GM23338 (cell line): ENCODE measurements around the gene ELFN2. TPM values are rescaled to one million over a fixed set of nuclear protein-coding genes. Genes with fewer than 3 reads are reported as not detected.

Experiments
- ATAC-seq: fragments of 200-7000 bp; cut with Tn5 transposase; 3 replicates; pipeline ENCODE4 v1.9.1; 2020
- DNase-seq: peaks from one replicate; pipeline ENCODE4 v3.0.0-alpha.2; 2015; ENCODE audit warnings: low spot score
- H2AFZ ChIP-seq: fragments of 200-600 bp; sonication (generic); 2 replicates; pipeline ENCODE4 v1.8.0; 2016; ENCODE audit warnings: antibody characterized with exemption, mild to moderate bottlenecking, moderate library complexity
- H3F3A ChIP-seq: fragments of 200-600 bp; sonication (generic); replicated peaks from 2 replicates; pipeline ENCODE4 v1.8.0; 2017; ENCODE audit warnings: antibody characterized with exemption, mixed run types, low read depth
- H3K27ac ChIP-seq: fragments of 200-600 bp; sonication (generic); 2 replicates; pipeline ENCODE4 v1.6.1; 2016; ENCODE audit warnings: low read depth
- H3K27me3 ChIP-seq: fragments of 200-600 bp; sonication (generic); 2 replicates; pipeline ENCODE4 v1.8.0; 2016; ENCODE audit warnings: mild to moderate bottlenecking, mixed run types, moderate library complexity; ENCODE audit not compliant: insufficient read depth
- H3K36me3 ChIP-seq: fragments of 200-600 bp; sonication (generic); 2 replicates; pipeline ENCODE4 v1.8.0; 2016; ENCODE audit warnings: mild to moderate bottlenecking; ENCODE audit not compliant: insufficient read depth
- H3K4me1 ChIP-seq: fragments of 200-600 bp; sonication (generic); 2 replicates; pipeline ENCODE4 v1.8.0; 2016; ENCODE audit warnings: mild to moderate bottlenecking, moderate library complexity; ENCODE audit not compliant: insufficient read depth
- H3K4me2 ChIP-seq: fragments of 200-600 bp; sonication (generic); 2 replicates; pipeline ENCODE4 v1.7.1; 2017; ENCODE audit warnings: mixed run types
- H3K4me3 ChIP-seq: fragments of 200-600 bp; sonication (generic); 2 replicates; pipeline ENCODE4 v1.6.1; 2016; ENCODE audit warnings: mixed run types
- H3K79me2 ChIP-seq: fragments of 200-600 bp; sonication (generic); replicated peaks from 2 replicates; pipeline ENCODE4 v1.8.0; 2017; ENCODE audit warnings: mild to moderate bottlenecking; ENCODE audit not compliant: insufficient read depth
- H3K9me2 ChIP-seq: fragments of 200-600 bp; sonication (generic); 2 replicates; pipeline ENCODE4 v1.8.0; 2017; ENCODE audit not compliant: insufficient read depth
- H4K20me1 ChIP-seq: fragments of 200-600 bp; sonication (generic); replicated peaks from 2 replicates; pipeline ENCODE4 v1.8.0; 2017; ENCODE audit warnings: mild to moderate bottlenecking; ENCODE audit not compliant: insufficient read depth
- H3K27ac Mint-ChIP-seq: 2 replicates; pipeline ENCODE4 v1.8.0; 2020; ENCODE audit warnings: inconsistent platforms, mild to moderate bottlenecking, moderate library complexity, mixed read lengths
- H3K27me3 Mint-ChIP-seq: 3 replicates; pipeline ENCODE4 v1.8.0; 2022; ENCODE audit warnings: low read depth, mild to moderate bottlenecking, moderate library complexity, mixed read lengths, inconsistent platforms; ENCODE audit not compliant: insufficient read depth, poor library complexity
- H3K36me3 Mint-ChIP-seq: 3 replicates; pipeline ENCODE4 v1.8.0; 2021; ENCODE audit warnings: low read depth, mild to moderate bottlenecking, inconsistent platforms, moderate library complexity, mixed read lengths
- H3K4me1 Mint-ChIP-seq: 3 replicates; pipeline ENCODE4 v1.8.0; 2020; ENCODE audit warnings: mild to moderate bottlenecking, inconsistent platforms, mixed read lengths
- H3K4me3 Mint-ChIP-seq: 3 replicates; pipeline ENCODE4 v1.8.0; 2021; ENCODE audit warnings: moderate library complexity, mild to moderate bottlenecking, inconsistent platforms, mixed read lengths
- H3K9me3 Mint-ChIP-seq: 3 replicates; pipeline ENCODE4 v1.8.0; 2020; ENCODE audit warnings: moderate library complexity, mild to moderate bottlenecking, inconsistent platforms, mixed read lengths
- CREB1 ChIP-seq: fragments of 250-450 bp; sonication (Bioruptor Pico); IDR thresholded peaks from 2 replicates; pipeline ENCODE4 v1.5.0; 2020; ENCODE audit warnings: low read depth, mild to moderate bottlenecking, moderate library complexity
- ETS1 ChIP-seq: IDR thresholded peaks from 2 replicates; pipeline ENCODE4 v1.6.1; 2016; ENCODE audit warnings: antibody characterized with exemption
- EZH2 ChIP-seq: fragments of 200-600 bp; sonication (generic); IDR thresholded peaks from one replicate; pipeline ENCODE4 v1.8.0; 2017; ENCODE audit warnings: antibody characterized with exemption, mild to moderate bottlenecking, low read depth; ENCODE audit not compliant: unreplicated experiment
- EZH2phosphoT487 ChIP-seq: fragments of 200-600 bp; sonication (generic); IDR thresholded peaks from one replicate; pipeline ENCODE4 v1.8.1; 2018; ENCODE audit warnings: antibody characterized with exemption; ENCODE audit not compliant: unreplicated experiment
- JUNB ChIP-seq: IDR thresholded peaks from one replicate; pipeline ENCODE4 v1.6.1; 2016; ENCODE audit warnings: antibody characterized with exemption; ENCODE audit not compliant: unreplicated experiment
- NANOG ChIP-seq: IDR thresholded peaks from 2 replicates; pipeline ENCODE4 v1.6.1; 2016; ENCODE audit warnings: antibody characterized with exemption, borderline replicate concordance
- POLR2AphosphoS5 ChIP-seq: IDR thresholded peaks from 2 replicates; pipeline ENCODE4 v1.6.1; 2016; ENCODE audit warnings: antibody characterized with exemption, low read depth
- REST ChIP-seq: IDR thresholded peaks from one replicate; pipeline ENCODE4 v1.6.1; 2018; ENCODE audit warnings: antibody characterized with exemption; ENCODE audit not compliant: unreplicated experiment
- STAT1 ChIP-seq: IDR thresholded peaks from one replicate; pipeline ENCODE4 v1.6.1; 2016; ENCODE audit warnings: antibody characterized with exemption; ENCODE audit not compliant: unreplicated experiment
- ZNF114 ChIP-seq: fragments of 250-450 bp; sonication (Bioruptor Pico); IDR thresholded peaks from 2 replicates; pipeline ENCODE4 v1.5.0; 2020; ENCODE audit warnings: mild to moderate bottlenecking, moderate library complexity
- ZNF331 ChIP-seq: fragments of 250-450 bp; sonication (Bioruptor Pico); IDR thresholded peaks from 2 replicates; pipeline ENCODE4 v1.5.0; 2020; ENCODE audit warnings: low read depth, mild to moderate bottlenecking, moderate library complexity
- polyA plus RNA-seq: library from polyadenylated mRNA; unstranded; fragments of >200 nt; fragmentation: Nextera tagmentation; extraction: Ambion mirVana; gene quantifications from 2 replicates; pipeline ENCODE4 v1.2.1, GENCODE V29; 2016
- total RNA-seq: library from RNA; depleted of rRNA; stranded (reverse); fragments of >200 nt; shearing (Covaris generic); gene quantifications from 2 replicates; pipeline ENCODE4 v1.2.3, GENCODE V29; 2014
- TF ChIP-seq, protein P1 (sequence below): fragments of 250-450 bp; sonication (Bioruptor Pico); IDR thresholded peaks from 2 replicates; pipeline ENCODE4 v1.5.0; 2020; ENCODE audit warnings: mild to moderate bottlenecking, moderate library complexity
- TF ChIP-seq, protein P2 (sequence below), 2 experiments: fragments of 200-600 bp in 1 of 2; sonication (generic) in 1 of 2; conservative IDR thresholded peaks; 2 replicates each; pipeline versions ENCODE4 v1.5.1 to v1.6.1; 2016 to 2017; ENCODE audit warnings: antibody characterized with exemption in 2 of 2, low read depth in 2 of 2, mild to moderate bottlenecking in 2 of 2, moderate library complexity in 1 of 2

The ELFN2 gene
- total and polyA plus RNA-seq, 2 experiments from 2014 or later: 0.18 to 0.35 TPM

- TF ChIP-seq ZNF331 (CRISPR knock-in tag) (no peak), EZH2phosphoT487 (no peak), ZNF114 (CRISPR knock-in tag) (no peak), NANOG (no peak)
Observed at GRCh38 chr22:37467391-37467955, 40.2 kb upstream of the ELFN2 start (continued).

- DNase-seq: no peak
- Histone ChIP-seq H3K27ac (no peak overlapping the region), H3K9me2 (no peaks in the 10 kb centered on the region), H3K79me2 (no peaks in the 10 kb centered on the region), H3F3A (no peaks in the 10 kb centered on the region), H3K4me1 (no peaks in the 10 kb centered on the region), H3K4me2 (no peak overlapping the region), H2AFZ (no peak overlapping the region), H3K27me3 (no peaks in the 10 kb centered on the region), H3K36me3 (no peaks in the 10 kb centered on the region), H3K4me3 (no peak overlapping the region), H4K20me1 (no peaks in the 10 kb centered on the region)
- no peak for ATAC-seq
- Mint-ChIP-seq H3K27ac (no peak overlapping the region), H3K4me1 (peaks cover 3% of the 10 kb centered on the region), H3K36me3 (no peaks in the 10 kb centered on the region), H3K9me3 (no peaks in the 10 kb centered on the region), H3K4me3 (no peak overlapping the region), H3K27me3 (peaks cover 14% of the 10 kb centered on the region)
- TF ChIP-seq, protein P1, sequence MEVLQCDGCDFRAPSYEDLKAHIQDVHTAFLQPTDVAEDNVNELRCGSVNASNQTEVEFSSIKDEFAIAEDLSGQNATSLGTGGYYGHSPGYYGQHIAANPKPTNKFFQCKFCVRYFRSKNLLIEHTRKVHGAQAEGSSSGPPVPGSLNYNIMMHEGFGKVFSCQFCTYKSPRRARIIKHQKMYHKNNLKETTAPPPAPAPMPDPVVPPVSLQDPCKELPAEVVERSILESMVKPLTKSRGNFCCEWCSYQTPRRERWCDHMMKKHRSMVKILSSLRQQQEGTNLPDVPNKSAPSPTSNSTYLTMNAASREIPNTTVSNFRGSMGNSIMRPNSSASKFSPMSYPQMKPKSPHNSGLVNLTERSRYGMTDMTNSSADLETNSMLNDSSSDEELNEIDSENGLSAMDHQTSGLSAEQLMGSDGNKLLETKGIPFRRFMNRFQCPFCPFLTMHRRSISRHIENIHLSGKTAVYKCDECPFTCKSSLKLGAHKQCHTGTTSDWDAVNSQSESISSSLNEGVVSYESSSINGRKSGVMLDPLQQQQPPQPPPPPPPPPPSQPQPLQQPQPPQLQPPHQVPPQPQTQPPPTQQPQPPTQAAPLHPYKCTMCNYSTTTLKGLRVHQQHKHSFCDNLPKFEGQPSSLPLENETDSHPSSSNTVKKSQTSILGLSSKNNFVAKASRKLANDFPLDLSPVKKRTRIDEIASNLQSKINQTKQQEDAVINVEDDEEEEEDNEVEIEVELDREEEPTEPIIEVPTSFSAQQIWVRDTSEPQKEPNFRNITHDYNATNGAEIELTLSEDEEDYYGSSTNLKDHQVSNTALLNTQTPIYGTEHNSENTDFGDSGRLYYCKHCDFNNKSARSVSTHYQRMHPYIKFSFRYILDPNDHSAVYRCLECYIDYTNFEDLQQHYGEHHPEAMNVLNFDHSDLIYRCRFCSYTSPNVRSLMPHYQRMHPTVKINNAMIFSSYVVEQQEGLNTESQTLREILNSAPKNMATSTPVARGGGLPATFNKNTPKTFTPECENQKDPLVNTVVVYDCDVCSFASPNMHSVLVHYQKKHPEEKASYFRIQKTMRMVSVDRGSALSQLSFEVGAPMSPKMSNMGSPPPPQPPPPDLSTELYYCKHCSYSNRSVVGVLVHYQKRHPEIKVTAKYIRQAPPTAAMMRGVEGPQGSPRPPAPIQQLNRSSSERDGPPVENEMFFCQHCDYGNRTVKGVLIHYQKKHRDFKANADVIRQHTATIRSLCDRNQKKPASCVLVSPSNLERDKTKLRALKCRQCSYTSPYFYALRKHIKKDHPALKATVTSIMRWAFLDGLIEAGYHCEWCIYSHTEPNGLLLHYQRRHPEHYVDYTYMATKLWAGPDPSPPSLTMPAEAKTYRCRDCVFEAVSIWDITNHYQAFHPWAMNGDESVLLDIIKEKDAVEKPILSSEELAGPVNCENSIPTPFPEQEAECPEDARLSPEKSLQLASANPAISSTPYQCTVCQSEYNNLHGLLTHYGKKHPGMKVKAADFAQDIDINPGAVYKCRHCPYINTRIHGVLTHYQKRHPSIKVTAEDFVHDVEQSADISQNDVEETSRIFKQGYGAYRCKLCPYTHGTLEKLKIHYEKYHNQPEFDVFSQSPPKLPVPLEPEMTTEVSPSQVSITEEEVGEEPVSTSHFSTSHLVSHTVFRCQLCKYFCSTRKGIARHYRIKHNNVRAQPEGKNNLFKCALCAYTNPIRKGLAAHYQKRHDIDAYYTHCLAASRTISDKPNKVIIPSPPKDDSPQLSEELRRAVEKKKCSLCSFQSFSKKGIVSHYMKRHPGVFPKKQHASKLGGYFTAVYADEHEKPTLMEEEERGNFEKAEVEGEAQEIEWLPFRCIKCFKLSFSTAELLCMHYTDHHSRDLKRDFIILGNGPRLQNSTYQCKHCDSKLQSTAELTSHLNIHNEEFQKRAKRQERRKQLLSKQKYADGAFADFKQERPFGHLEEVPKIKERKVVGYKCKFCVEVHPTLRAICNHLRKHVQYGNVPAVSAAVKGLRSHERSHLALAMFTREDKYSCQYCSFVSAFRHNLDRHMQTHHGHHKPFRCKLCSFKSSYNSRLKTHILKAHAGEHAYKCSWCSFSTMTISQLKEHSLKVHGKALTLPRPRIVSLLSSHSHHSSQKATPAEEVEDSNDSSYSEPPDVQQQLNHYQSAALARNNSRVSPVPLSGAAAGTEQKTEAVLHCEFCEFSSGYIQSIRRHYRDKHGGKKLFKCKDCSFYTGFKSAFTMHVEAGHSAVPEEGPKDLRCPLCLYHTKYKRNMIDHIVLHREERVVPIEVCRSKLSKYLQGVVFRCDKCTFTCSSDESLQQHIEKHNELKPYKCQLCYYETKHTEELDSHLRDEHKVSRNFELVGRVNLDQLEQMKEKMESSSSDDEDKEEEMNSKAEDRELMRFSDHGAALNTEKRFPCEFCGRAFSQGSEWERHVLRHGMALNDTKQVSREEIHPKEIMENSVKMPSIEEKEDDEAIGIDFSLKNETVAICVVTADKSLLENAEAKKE (CRISPR knock-in tag): no peak
- no peak for TF ChIP-seq CREB1
- no peak for TF ChIP-seq JUNB
- no peak for TF ChIP-seq POLR2AphosphoS5
- TF ChIP-seq, protein P2, sequence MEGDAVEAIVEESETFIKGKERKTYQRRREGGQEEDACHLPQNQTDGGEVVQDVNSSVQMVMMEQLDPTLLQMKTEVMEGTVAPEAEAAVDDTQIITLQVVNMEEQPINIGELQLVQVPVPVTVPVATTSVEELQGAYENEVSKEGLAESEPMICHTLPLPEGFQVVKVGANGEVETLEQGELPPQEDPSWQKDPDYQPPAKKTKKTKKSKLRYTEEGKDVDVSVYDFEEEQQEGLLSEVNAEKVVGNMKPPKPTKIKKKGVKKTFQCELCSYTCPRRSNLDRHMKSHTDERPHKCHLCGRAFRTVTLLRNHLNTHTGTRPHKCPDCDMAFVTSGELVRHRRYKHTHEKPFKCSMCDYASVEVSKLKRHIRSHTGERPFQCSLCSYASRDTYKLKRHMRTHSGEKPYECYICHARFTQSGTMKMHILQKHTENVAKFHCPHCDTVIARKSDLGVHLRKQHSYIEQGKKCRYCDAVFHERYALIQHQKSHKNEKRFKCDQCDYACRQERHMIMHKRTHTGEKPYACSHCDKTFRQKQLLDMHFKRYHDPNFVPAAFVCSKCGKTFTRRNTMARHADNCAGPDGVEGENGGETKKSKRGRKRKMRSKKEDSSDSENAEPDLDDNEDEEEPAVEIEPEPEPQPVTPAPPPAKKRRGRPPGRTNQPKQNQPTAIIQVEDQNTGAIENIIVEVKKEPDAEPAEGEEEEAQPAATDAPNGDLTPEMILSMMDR (conservative IDR thresholded peaks at IDR 0.05; ENCODE audit: low read depth in 2 of 2): no peak
- no peak for TF ChIP-seq REST
- TF ChIP-seq ZNF114 (CRISPR knock-in tag): no peak
- no peak for TF ChIP-seq ZNF331 (CRISPR knock-in tag)
- no peak for TF ChIP-seq STAT1
- TF ChIP-seq EZH2phosphoT487: no peak
- no peak for TF ChIP-seq EZH2
- TF ChIP-seq NANOG: no peak
- TF ChIP-seq ETS1: no peak
Observed at GRCh38 chr22:37464181-37464580, 36.9 kb upstream of the ELFN2 start.
